Measurements from ENCODE around the gene DNAH2.
"Not testable (repeated sequence)": the region's sequence is repeated elsewhere in the genome, so short reads cannot be mapped to it uniquely, and the experiment has no call there.

Gene DNAH2

GRCh38 chr17:7775051-7775450 is 57.5 kb downstream of the DNAH2 start:
- no peak for DNase-seq

DNA sequence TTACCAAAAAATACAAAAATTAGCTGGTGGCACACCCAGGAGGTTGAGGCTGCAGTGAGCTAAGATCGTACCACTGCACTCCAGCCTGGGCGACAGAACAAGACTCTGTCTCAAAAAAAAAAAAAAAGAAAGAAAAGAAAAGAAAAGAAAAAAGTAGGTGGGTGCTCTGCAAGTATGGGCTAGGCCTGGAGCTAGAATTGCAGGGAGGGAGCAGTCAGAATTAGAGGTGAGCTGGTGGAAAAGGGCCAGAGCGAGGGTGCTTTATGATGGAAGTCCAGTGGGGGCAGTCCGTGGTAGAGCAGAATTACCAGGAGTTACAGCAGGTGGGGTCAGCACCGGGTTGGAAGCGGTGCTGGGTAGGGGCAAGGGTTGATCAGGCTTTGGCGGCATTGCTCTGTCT is 59.5 kb downstream of the DNAH2 start:
- no peak for DNase-seq

GRCh38 chr17:7780736-7781135 is 63.2 kb downstream of the DNAH2 start:
- DNase-seq: no peak

- no peak for DNase-seq
Observed at GRCh38 chr17:7781429-7781828, 63.9 kb downstream of the DNAH2 start.

- DNase-seq: no peak
Observed at GRCh38 chr17:7782240-7782639, 64.7 kb downstream of the DNAH2 start.

DNA sequence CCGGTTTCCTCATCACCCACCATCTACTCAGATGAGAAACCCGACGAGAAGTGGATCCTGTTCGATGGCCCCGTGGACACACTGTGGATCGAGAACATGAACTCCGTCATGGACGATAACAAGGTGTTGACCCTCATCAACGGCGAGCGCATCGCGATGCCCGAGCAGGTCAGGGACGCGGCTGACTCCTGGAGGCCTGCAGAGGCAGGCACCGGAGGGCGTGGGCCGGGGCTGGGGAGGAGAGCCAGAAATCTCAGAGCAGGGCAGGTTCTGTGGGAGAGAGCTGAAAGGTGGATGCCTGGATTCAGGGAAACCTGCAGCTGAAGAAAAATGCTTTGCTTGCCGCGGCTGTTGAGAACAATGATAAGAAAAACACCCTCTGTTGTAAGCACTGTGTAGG is 69.3 kb downstream of the DNAH2 start:
- DNase-seq: no peak

DNA sequence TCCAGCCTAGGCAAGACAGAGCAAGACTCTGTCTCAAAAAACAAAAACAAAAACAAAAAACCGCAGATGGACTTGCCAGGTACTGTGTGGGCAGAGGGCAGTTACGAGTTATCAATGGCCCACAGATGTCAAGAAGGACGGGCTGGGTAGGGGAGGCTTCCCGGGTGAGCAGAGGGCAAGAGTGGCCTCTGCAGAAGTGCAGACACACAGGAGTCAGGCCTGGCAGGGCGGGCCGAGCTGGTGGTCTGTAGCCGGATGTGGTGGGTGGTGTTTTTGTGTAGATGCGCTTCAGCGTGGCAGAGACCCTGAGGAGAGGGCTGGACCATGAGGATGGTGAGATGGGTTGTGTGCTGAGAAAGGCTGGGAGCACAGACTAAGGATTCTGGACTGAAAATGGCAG is 71.6 kb downstream of the DNAH2 start:
- DNase-seq: no peak

- no peak for DNase-seq
Observed at GRCh38 chr17:7790150-7790549, 72.6 kb downstream of the DNAH2 start.

GRCh38 chr17:7792611-7793010 is 75.1 kb downstream of the DNAH2 start:
- no peak for DNase-seq

- DNase-seq: no peak
Observed at GRCh38 chr17:7794075-7794663, 76.6 kb downstream of the DNAH2 start.

DNA sequence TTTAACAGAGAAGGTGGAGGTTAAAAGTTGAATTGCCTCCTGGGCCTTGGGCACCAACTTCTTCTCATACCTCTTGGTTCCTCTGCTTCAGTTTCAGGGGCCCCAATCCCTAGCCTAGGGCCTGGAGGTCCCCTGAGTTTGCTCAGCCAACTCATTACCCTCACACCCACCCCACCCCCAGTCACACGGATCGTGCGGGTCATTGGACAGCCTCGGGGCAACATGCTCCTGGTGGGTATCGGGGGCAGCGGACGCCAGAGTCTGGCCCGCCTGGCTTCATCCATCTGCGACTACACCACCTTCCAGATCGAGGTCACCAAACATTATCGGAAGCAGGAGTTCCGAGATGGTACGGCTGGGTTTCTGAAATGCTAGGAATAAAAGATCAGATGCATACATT is 80.4 kb downstream of the DNAH2 start:
- DNase-seq: no peak

- DNase-seq: no peak
Observed at GRCh38 chr17:7798839-7799238, 81.3 kb downstream of the DNAH2 start.

DNA sequence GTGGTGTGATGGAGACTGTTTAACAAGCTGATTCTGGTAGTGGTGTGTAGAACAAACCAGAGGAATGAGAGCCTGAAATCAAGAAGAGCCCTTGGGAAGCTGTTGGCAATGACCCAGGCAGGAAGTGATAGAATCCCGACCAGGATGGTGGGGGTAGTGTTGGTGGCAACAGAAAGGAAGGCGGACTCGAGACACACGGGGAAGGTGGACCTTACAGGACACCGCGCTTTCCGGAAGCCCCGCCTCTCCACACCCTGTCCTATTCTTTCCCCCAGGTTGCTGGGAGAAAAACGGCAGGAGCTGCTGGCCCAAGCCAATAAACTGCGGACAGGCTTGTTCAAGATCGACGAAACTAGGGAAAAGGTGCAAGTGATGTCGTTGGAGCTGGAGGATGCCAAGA is 86.4 kb downstream of the DNAH2 start:
- DNase-seq: no peak

- no peak for DNase-seq
Observed at GRCh38 chr17:7806587-7806986, 89.0 kb downstream of the DNAH2 start.

DNA sequence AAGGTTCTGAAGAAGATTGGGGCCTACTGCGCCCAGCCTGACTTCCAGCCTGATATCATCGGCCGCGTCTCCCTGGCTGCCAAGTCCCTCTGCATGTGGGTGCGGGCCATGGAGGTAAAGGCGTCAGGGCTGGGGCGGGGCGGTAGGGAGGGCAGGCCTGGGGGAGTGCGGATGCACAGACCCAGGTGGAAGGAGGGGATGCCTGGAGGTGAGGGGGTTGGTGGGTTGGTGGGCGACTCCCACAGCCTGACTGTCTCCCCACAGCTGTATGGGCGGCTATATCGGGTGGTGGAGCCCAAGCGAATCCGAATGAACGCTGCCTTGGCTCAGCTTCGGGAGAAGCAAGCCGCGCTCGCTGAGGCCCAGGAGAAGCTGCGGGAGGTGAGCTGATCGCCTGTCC is 89.7 kb downstream of the DNAH2 start:
- DNase-seq: no peak

DNA sequence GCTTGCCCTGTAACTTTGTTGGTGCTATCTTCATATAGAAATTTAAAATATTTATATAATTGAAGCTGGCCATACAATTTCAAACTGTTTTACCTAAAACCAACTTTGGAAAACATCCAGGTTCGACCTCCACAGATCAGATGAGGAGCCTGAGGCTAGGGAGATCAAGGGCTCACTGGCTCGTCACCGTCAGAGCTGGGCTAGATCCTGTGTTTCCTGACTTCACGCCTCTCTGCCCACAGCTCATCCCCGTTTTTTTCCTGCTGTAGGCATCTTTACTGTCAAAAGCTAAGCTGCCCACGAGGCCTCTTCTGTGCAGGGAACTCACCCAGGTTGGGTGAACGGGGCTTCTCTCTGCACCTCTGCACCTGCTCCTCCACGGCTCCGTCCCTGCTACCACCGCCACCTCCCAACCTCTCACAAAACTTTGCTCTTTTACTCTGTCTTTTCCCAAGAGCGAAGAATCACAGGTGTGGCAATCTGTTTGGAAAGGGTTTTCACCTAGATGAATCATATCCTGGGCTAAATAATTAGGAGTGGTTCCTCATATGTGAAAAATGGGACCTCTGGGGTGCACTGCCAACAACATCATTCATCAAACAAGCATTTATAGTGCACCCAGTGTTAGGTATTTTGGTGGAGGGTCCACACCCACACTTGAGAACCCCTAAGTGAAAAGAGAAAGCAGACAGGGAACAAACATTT is 91.7 kb downstream of the DNAH2 start:
- no peak for DNase-seq

DNA sequence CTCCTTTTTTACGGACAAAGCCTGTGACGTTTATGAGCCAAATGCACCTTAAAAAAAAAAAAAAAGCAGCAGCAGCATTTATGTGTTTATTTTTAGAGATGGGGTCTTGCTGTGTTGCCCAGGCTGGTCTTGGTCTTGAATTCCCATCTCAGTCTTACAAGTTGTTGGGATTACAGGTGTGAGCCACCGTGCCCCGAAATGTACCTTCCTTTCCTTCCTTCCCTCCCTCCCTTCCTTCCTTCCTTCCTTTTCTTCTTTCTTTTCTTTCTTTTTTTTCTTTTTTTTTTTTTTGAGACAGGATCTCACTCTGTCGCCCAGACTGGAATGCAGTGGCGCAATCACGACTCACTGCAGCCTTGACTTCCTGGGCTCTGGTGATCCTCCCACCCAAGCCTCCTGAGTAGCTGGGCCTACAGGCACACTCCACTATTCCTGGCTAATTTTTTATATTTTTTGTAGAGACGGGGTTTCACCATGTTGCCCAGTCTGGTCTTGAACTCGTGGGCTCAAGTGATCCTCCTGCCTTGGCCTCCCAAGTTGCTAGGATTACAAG is 92.3 kb downstream of the DNAH2 start:
- DNase-seq: not testable (repeated sequence)

DNA sequence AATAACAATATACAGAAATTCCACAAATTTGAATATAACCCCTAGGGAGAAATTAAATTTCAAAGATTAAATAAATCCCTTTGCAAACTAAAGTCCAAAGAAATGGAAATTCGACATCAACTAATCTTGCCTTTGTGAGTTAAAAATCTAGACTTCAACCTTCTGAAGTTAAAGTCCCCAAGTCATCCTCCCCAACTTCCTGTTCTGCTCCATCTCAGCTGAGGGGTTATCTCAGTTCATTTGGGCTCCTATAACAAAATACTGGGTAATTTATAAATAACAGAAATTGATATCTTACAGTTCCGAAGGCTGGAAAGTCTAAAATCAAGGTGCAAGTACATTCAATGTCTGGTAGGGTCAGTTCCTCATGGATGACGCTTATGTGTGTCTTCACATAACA is 93.7 kb downstream of the DNAH2 start:
- no peak for DNase-seq

GRCh38 chr17:7814969-7815368 is 97.4 kb downstream of the DNAH2 start:
- no peak for DNase-seq

- DNase-seq: no peak
Observed at GRCh38 chr17:7816926-7817642, 99.5 kb downstream of the DNAH2 start.

DNA sequence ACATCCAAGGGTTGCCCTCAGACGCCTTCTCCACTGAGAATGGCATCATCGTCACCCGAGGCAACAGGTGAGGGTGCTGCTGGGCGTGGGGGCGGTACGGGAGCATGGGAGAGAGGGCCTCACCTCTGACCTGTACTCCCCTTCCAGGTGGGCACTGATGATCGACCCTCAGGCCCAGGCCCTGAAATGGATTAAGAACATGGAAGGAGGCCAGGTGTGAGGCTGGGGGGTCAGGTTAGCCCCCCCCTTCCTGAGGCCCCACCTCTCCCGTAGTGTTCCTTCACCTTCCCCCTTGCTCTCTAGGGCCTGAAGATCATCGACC is 100.1 kb downstream of the DNAH2 start:
- DNase-seq: no peak

DNA sequence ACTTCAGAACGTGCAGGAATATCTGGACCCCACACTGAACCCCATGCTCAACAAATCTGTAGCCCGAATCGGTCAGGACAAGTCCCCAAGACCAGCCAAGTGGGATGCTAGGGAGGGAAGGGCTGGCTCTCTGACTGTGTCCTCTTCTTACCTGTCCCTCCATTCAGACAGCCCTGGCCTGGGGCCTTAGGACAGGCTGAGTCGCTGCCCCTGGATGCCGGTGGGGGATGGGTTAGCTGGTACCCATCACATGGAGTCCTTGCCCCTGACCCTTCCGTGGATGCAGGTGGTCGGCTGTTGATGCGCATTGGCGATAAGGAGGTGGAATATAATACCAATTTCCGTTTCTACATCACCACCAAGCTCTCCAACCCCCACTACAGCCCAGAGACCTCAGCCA is 100.5 kb downstream of the DNAH2 start:
- DNase-seq: no peak
